Type B pancreatic cell (in vitro differentiated cells): Measurements from ENCODE around the gene TTLL12. TPM values are rescaled to one million over a fixed set of nuclear protein-coding genes. Genes with fewer than 3 reads are reported as not detected.

Source experiments
- DNase-seq: peaks from one replicate; pipeline ENCODE4 v3.0.0; 2021; ENCODE audit warnings: mixed read lengths; ENCODE audit not compliant: unreplicated experiment; ENCODE audit errors: extremely low spot score
- H3K27ac Mint-ChIP-seq: 2 replicates; pipeline ENCODE4 v1.8.0; 2021; ENCODE audit warnings: mild to moderate bottlenecking, mixed read lengths
- H3K27me3 Mint-ChIP-seq: 2 replicates; pipeline ENCODE4 v1.8.0; 2021; ENCODE audit warnings: mixed read lengths
- H3K36me3 Mint-ChIP-seq: 2 replicates; pipeline ENCODE4 v1.8.0; 2021; ENCODE audit warnings: mixed read lengths
- H3K4me1 Mint-ChIP-seq: one replicate; pipeline ENCODE4 v1.8.0; 2021; ENCODE audit warnings: mixed read lengths; ENCODE audit not compliant: unreplicated experiment
- H3K4me3 Mint-ChIP-seq: 2 replicates; pipeline ENCODE4 v1.8.0; 2021; ENCODE audit warnings: mild to moderate bottlenecking, mixed read lengths
- H3K9me3 Mint-ChIP-seq: 2 replicates; pipeline ENCODE4 v1.8.0; 2021; ENCODE audit warnings: mixed read lengths
- total RNA-seq: library from RNA; stranded (reverse); gene quantifications from 2 replicates; pipeline ENCODE4 v1.2.1, GENCODE V29; 2021; ENCODE audit warnings: low replicate concordance
- TF ChIP-seq, protein P1 (sequence below): fragments of 200-600 bp; sonication (generic); conservative IDR thresholded peaks from 2 replicates; pipeline ENCODE4 v1.5.0; 2021; ENCODE audit warnings: antibody characterized with exemption, mild to moderate bottlenecking

The TTLL12 gene
- total RNA-seq, 1 donor from 2014 or later: 57.3 TPM

DNA sequence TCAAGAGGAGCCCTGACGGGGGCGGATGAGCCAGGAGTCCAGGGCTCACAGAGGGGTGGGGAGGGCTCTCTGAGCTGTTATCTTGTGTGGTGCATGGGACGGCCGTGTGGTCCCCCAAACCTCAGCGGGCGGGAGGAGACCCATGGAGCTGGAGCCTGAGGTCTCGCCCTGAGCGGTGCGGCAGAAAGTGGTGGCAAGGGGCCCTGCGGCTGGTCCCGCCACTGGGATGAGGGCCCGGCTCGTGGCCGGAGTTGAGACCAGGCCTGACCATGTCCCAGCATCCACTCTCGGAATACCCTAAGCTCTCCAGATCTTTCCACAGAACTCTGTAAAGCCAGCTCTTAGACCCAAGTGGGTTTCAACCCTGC is 22.6 kb upstream of the TTLL12 start:
- TF ChIP-seq, protein P1, sequence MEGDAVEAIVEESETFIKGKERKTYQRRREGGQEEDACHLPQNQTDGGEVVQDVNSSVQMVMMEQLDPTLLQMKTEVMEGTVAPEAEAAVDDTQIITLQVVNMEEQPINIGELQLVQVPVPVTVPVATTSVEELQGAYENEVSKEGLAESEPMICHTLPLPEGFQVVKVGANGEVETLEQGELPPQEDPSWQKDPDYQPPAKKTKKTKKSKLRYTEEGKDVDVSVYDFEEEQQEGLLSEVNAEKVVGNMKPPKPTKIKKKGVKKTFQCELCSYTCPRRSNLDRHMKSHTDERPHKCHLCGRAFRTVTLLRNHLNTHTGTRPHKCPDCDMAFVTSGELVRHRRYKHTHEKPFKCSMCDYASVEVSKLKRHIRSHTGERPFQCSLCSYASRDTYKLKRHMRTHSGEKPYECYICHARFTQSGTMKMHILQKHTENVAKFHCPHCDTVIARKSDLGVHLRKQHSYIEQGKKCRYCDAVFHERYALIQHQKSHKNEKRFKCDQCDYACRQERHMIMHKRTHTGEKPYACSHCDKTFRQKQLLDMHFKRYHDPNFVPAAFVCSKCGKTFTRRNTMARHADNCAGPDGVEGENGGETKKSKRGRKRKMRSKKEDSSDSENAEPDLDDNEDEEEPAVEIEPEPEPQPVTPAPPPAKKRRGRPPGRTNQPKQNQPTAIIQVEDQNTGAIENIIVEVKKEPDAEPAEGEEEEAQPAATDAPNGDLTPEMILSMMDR: no peak

DNA sequence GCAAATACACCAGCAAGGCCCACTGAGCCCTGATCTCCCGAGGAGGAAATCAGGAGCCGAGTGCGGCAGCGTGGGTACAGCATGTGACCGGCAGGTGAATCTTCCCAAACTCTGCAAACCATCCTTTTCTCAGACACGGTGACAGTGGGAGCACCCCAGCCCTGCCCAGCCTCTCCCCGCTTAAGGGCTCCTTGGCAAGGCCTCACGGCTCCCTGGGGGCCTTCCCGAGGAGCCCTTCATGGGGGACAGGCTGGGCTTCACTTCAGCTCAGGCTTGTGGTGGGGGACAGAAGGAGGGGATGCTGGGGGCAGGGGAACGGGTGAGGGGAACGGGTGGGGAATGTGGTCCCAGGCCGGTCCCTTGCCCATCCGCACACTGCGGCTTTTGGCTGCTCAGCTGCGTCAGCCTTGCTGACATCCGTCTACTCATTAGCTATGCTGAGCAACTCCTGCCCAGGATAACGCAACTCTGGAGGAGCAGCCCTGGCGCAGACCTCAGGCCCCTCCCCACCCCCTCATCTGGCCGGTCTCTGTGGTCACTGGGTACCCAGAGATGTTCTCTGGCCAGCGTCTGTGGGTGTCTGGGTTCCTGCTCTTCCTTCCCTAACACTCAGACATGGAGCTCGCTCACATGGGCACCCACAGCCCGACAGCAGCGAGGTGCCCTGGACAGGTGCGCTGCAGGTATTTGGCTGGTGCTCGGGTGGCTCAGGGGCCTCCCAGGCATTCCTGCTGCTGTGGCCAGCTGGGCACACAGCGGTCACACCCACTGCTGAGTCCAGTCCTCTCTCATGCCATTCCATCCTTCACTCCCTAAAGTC is 22.0 kb upstream of the TTLL12 start:
- no peaks in the 10 kb centered on the region for H3K36me3 Mint-ChIP-seq
- peaks cover 8% of the 10 kb centered on the region for H3K4me1 Mint-ChIP-seq
- no peaks in the 10 kb centered on the region for H3K9me3 Mint-ChIP-seq
- H3K4me3 Mint-ChIP-seq: no peak overlapping the region
- no peak overlapping the region for H3K27ac Mint-ChIP-seq
- H3K27me3 Mint-ChIP-seq: no peaks in the 10 kb centered on the region
- TF ChIP-seq, protein P1: no peak
- no peak for DNase-seq

More for the DNA sequence above, 22.6 kb upstream of the TTLL12 start:
- Mint-ChIP-seq H3K4me3 (no peak overlapping the region), H3K36me3 (no peaks in the 10 kb centered on the region), H3K4me1 (peaks cover 8% of the 10 kb centered on the region), H3K27ac (no peak overlapping the region), H3K27me3 (no peaks in the 10 kb centered on the region), H3K9me3 (no peaks in the 10 kb centered on the region)
- no peak for DNase-seq

DNA sequence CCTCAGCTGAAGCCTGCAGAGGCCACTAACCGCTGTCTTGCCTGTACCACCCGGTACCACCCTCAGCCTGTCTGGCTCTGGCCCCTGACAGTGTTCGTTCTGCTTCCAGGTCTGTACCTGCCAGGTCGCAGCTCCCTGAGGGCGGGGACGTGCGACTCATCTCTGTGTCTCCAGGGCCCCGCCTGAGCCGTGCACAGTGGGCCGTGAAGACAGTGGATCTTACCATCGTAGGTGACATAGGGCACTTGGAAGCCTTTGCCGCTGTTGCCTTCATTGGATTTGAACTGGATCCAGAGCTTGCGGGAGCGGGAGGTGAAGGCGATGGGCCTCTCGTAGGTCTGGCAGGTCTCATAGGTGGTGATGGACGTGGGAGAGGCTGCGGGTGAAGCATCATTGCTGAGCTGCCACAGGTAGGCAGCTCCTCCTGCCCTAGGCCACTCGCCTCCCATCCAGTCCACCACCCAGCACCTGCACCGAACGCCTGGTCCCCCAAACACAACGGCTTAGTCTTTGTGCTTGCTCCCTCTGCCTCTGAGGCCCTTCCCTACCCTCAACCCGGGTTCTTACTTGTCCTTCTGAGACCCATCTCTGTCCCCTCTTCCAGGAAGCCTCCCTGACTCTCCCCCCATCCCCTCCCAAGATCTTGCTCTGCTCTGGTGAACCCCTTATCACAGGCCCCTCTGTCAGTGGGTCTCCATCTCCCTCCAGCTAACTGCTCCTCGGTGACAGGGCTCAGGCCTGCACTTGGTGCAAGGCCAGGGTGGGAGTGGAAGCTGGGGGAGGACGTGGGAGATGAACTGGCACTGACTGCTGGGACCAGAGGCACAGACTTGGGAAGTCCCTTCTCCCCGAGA is 21.1 kb upstream of the TTLL12 start:
- H3K4me3 Mint-ChIP-seq: no peak overlapping the region
- no peaks in the 10 kb centered on the region for H3K36me3 Mint-ChIP-seq
- H3K4me1 Mint-ChIP-seq: no peaks in the 10 kb centered on the region
- no peak overlapping the region for H3K27ac Mint-ChIP-seq
- no peaks in the 10 kb centered on the region for H3K9me3 Mint-ChIP-seq
- DNase-seq: no peak
- TF ChIP-seq, protein P1: no peak
- H3K27me3 Mint-ChIP-seq: no peaks in the 10 kb centered on the region

DNA sequence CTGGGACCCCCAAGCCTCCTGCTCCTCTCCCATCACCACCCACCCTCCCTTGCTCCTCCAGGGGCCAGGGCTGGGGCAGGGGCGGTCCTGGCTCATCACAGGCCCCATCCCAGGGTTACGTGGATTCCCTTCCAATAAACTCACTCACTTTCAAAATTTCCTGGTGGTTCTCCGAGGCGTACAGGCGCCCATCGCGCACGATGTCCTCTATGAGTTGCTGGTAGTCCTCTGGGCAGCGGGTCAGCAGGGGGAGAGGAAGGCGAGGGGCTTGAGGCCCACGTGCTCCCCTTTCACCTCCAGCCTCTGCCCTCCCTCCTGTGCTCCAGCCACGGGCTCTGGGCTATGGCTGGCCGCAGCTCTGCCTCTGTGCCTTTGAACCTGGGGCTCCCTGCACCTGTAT is 20.5 kb upstream of the TTLL12 start:
- Mint-ChIP-seq H3K36me3 (no peaks in the 10 kb centered on the region), H3K27me3 (no peaks in the 10 kb centered on the region), H3K4me1 (no peaks in the 10 kb centered on the region), H3K27ac (no peak overlapping the region), H3K9me3 (no peaks in the 10 kb centered on the region), H3K4me3 (no peak overlapping the region)
- TF ChIP-seq, protein P1: no peak
- no peak for DNase-seq

DNA sequence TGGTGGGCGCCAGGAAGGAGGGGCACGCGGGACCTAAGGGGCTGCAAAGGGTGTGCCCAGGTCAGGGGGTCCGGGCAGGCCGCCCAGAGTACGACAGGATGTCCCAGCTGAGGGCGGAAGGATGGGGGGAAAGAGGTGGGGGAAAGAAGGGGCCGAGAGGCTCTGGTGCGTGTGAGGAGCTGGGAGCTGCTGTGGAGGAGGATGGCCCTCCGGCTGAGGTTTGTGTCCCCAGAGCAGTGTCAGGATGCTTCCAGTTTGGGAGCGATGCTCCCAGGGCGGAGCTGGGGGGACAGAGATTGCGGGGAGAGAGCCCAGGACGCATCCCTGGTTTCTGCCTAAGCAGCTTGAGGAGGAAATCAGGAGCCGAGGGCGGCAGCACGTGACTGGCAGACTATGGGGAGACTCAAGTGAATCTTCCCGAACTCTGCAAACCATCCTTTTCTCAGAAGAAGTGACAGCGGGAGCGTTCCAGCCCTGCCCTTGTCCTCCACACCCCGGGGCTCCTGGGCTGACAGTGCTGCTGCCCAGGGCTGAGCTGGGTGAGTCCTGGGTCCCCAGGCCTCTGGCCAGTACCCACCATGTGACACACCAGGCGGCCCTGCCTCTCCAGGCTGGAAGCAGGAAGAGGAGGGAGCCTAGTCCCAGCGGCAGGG is 19.7 kb upstream of the TTLL12 start:
- no peak for DNase-seq
- H3K4me1 Mint-ChIP-seq: no peaks in the 10 kb centered on the region
- TF ChIP-seq, protein P1: no peak
- no peak overlapping the region for H3K27ac Mint-ChIP-seq
- H3K4me3 Mint-ChIP-seq: no peak overlapping the region
- no peaks in the 10 kb centered on the region for H3K9me3 Mint-ChIP-seq
- no peaks in the 10 kb centered on the region for H3K36me3 Mint-ChIP-seq
- no peaks in the 10 kb centered on the region for H3K27me3 Mint-ChIP-seq
